Liver (tissue), 9 donors: Measurements from ENCODE around the gene CDK11B. TPM values are rescaled to one million over a fixed set of nuclear protein-coding genes. Genes with fewer than 3 reads are reported as not detected.

Source experiments
- DNase-seq: peaks from one replicate; pipeline ENCODE4 v3.0.0-alpha.2; 2017; ENCODE audit warnings: low spot score
- H3K27ac ChIP-seq, 2 donors: one replicate each; pipeline ENCODE4 v1.7.0; 2013; ENCODE audit warnings: inconsistent platforms in 2 of 2, low read length in 2 of 2, control low read depth in 1 of 2, low read depth in 1 of 2, mild to moderate bottlenecking in 1 of 2
- H3K27me3 ChIP-seq, 4 donors: one replicate each; pipeline versions ENCODE4 v1.6.1 to v1.7.0; 2013; ENCODE audit warnings: low read length in 3 of 4, inconsistent platforms in 1 of 4, mild to moderate bottlenecking in 1 of 4, moderate library complexity in 1 of 4; ENCODE audit not compliant: control insufficient read depth in 4 of 4, insufficient read depth in 4 of 4
- H3K36me3 ChIP-seq, 4 donors: one replicate each; pipeline versions ENCODE4 v1.6.1 to v1.7.0; 2013; ENCODE audit warnings: low read length in 3 of 4, mild to moderate bottlenecking in 3 of 4, low read depth in 1 of 4, moderate library complexity in 1 of 4; ENCODE audit not compliant: control insufficient read depth in 4 of 4, insufficient read depth in 3 of 4
- H3K4me1 ChIP-seq, 4 donors: one replicate each; pipeline versions ENCODE4 v1.6.1 to v1.7.0; 2013; ENCODE audit warnings: low read length in 3 of 4, mild to moderate bottlenecking in 3 of 4, moderate library complexity in 1 of 4; ENCODE audit not compliant: control insufficient read depth in 4 of 4, insufficient read depth in 4 of 4
- H3K4me3 ChIP-seq, 3 donors: one replicate each; pipeline versions ENCODE4 v1.6.1 to v1.7.0; 2013; ENCODE audit warnings: low read length in 3 of 3, control low read depth in 1 of 3, low read depth in 1 of 3, mild to moderate bottlenecking in 1 of 3
- H3K9ac ChIP-seq, 2 donors: one replicate each; pipeline ENCODE4 v1.7.0; 2013; ENCODE audit warnings: low read length in 2 of 2, mild to moderate bottlenecking in 2 of 2, moderate library complexity in 2 of 2, control low read depth in 1 of 2, low read depth in 1 of 2
- H3K9me3 ChIP-seq, 4 donors: one replicate each; pipeline versions ENCODE4 v1.6.1 to v1.7.0; 2013; ENCODE audit warnings: low read length in 3 of 4; ENCODE audit not compliant: control insufficient read depth in 4 of 4
- CTCF ChIP-seq: fragments of 150-350 bp; IDR thresholded peaks from 2 replicates; pipeline ENCODE4 v1.5.1; 2017; ENCODE audit warnings: improper control_type of control experiment, low read depth, low read length; ENCODE audit not compliant: missing input control
- EGR1 ChIP-seq, 2 donors: IDR thresholded peaks; 2 replicates each; pipeline ENCODE4 v1.6.1; 2016 to 2018; ENCODE audit warnings: antibody characterized with exemption in 2 of 2, low read depth in 2 of 2
- FOXA1 ChIP-seq: IDR thresholded peaks from 2 replicates; pipeline ENCODE4 v1.6.1; 2016; ENCODE audit warnings: antibody characterized with exemption
- FOXA2 ChIP-seq: IDR thresholded peaks from 2 replicates; pipeline ENCODE4 v1.6.1; 2016; ENCODE audit warnings: antibody characterized with exemption
- GABPA ChIP-seq, 2 donors: IDR thresholded peaks in 1 of 2; conservative IDR thresholded peaks in 1 of 2; 2 replicates each; pipeline ENCODE4 v1.6.1; 2016; ENCODE audit warnings: antibody characterized with exemption in 2 of 2, mild to moderate bottlenecking in 1 of 2, moderate library complexity in 1 of 2
- HNF4A ChIP-seq, 2 donors: conservative IDR thresholded peaks; 2 replicates each; pipeline ENCODE4 v1.6.1; 2016; ENCODE audit warnings: antibody characterized with exemption in 2 of 2, mild to moderate bottlenecking in 2 of 2
- HNF4G ChIP-seq: IDR thresholded peaks from 2 replicates; pipeline ENCODE4 v1.6.1; 2016; ENCODE audit warnings: antibody characterized with exemption
- JUND ChIP-seq, 2 donors: IDR thresholded peaks; 2 replicates each; pipeline ENCODE4 v1.6.1; 2016; ENCODE audit warnings: antibody characterized with exemption in 2 of 2
- NR2F2 ChIP-seq: IDR thresholded peaks from 2 replicates; pipeline ENCODE4 v1.6.1; 2016; ENCODE audit warnings: antibody characterized with exemption
- RAD21 ChIP-seq, 2 donors: IDR thresholded peaks; 2 replicates each; pipeline ENCODE4 v1.6.1; 2016; ENCODE audit warnings: antibody characterized with exemption in 2 of 2, mild to moderate bottlenecking in 2 of 2
- RXRA ChIP-seq, 2 donors: IDR thresholded peaks; 2 replicates each; pipeline ENCODE4 v1.6.1; 2017 to 2018; ENCODE audit warnings: antibody characterized with exemption in 2 of 2, mild to moderate bottlenecking in 1 of 2
- SP1 ChIP-seq: IDR thresholded peaks from 2 replicates; pipeline ENCODE4 v1.6.1; 2018; ENCODE audit warnings: antibody characterized with exemption, mild to moderate bottlenecking
- TAF1 ChIP-seq: conservative IDR thresholded peaks from 2 replicates; pipeline ENCODE4 v1.6.1; 2016; ENCODE audit warnings: antibody characterized with exemption, mild to moderate bottlenecking
- YY1 ChIP-seq: IDR thresholded peaks from 2 replicates; pipeline ENCODE4 v1.6.1; 2016; ENCODE audit warnings: antibody characterized with exemption, mild to moderate bottlenecking
- WGBS: extraction: QIAGEN DNeasy Blood & Tissue Kit; methylation state at CpG from one replicate; pipeline ENCODE4 v1.1.7; 2013; 5-methylcytosine and 5-hydroxymethylcytosine counted together
- polyA plus RNA-seq, 2 donors: library from polyadenylated mRNA; stranded (reverse) in 1 of 2; unstranded in 1 of 2; fragments of 200-250 nt in 1 of 2; fragments of >200 nt in 1 of 2; fragmentation: Nextera tagmentation in 1 of 2; extraction: Ambion mirVana in 1 of 2; gene quantifications; one replicate each; pipeline versions ENCODE4 v1.2.1 to v1.2.3, GENCODE V29; 2013 to 2015
- total RNA-seq, 2 donors: library from RNA; depleted of rRNA; stranded (reverse); fragments of >200 nt; gene quantifications; one replicate each; pipeline ENCODE4 v1.2.3, GENCODE V29; 2014
- TF ChIP-seq, protein P1 (sequence below): IDR thresholded peaks from 2 replicates; pipeline ENCODE4 v1.6.1; 2016; ENCODE audit warnings: antibody characterized with exemption
- TF ChIP-seq, protein P2 (sequence below): IDR thresholded peaks from 2 replicates; pipeline ENCODE4 v1.6.1; 2016; ENCODE audit warnings: antibody characterized with exemption
- TF ChIP-seq, protein P3 (sequence below): IDR thresholded peaks from 2 replicates; pipeline ENCODE4 v1.6.1; 2016; ENCODE audit warnings: antibody characterized with exemption
- TF ChIP-seq, protein P4 (sequence below): IDR thresholded peaks from 2 replicates; pipeline ENCODE4 v1.6.1; 2016; ENCODE audit warnings: antibody characterized with exemption, mild to moderate bottlenecking
- donor health status: healthy.
- donor health status: healthy.
- donor health status: healthy.
- donor health status: healthy.
- donor health status: healthy.

The CDK11B gene
- total and polyA plus RNA-seq, 4 donors = 5.1 to 12.2 (median 7.4) TPM

DNA sequence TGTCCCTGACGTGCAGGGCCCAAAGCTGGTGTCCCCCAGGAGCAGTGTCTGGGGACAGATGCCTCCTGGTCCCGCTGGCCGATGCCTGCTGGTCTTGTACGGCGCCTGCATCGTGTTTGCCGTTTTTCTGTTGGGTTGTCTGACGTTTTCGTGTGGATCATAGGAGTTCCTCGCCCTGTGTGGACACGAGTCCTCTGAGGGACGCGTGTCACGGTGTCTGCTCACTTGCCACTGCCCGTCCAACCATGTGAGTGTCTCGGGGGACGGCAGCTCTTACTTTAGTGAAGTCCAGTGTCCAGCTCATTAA, 36.1 kb downstream of the CDK11B start:
- Histone ChIP-seq H3K27ac (no peak overlapping the region), H3K9ac (no peak overlapping the region), H3K4me1 (peaks cover 2 to 19% (median 13%) of the 10 kb centered on the region in 4 donors), H3K4me3 (no peak overlapping the region), H3K36me3 (peaks cover 0 to 14% (median 3%) of the 10 kb centered on the region in 4 donors), H3K27me3 (no peaks in the 10 kb centered on the region), H3K9me3 (no peaks in the 10 kb centered on the region)
- 96% methylated on average over 17 of the region's 17 CpGs for WGBS
- no peak for TF ChIP-seq HNF4G
- TF ChIP-seq NR2F2 = no peak
- TF ChIP-seq YY1 = no peak
- no peak for TF ChIP-seq JUND (IDR thresholded peaks at IDR 0.05)
- no peak for TF ChIP-seq CTCF
- TF ChIP-seq FOXA2 = no peak
- no peak for TF ChIP-seq RAD21 (IDR thresholded peaks at IDR 0.05)
- TF ChIP-seq, protein P1, sequence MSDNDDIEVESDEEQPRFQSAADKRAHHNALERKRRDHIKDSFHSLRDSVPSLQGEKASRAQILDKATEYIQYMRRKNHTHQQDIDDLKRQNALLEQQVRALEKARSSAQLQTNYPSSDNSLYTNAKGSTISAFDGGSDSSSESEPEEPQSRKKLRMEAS = no peak
- TF ChIP-seq HNF4A (conservative IDR thresholded peaks at IDR 0.05) = no peak
- TF ChIP-seq EGR1 (IDR thresholded peaks at IDR 0.05; ENCODE audit: low read depth in 2 of 2) = no peak
- TF ChIP-seq, protein P2, sequence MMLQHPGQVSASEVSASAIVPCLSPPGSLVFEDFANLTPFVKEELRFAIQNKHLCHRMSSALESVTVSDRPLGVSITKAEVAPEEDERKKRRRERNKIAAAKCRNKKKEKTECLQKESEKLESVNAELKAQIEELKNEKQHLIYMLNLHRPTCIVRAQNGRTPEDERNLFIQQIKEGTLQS = no peak
- TF ChIP-seq RXRA (IDR thresholded peaks at IDR 0.05) = no peak
- TF ChIP-seq, protein P3, sequence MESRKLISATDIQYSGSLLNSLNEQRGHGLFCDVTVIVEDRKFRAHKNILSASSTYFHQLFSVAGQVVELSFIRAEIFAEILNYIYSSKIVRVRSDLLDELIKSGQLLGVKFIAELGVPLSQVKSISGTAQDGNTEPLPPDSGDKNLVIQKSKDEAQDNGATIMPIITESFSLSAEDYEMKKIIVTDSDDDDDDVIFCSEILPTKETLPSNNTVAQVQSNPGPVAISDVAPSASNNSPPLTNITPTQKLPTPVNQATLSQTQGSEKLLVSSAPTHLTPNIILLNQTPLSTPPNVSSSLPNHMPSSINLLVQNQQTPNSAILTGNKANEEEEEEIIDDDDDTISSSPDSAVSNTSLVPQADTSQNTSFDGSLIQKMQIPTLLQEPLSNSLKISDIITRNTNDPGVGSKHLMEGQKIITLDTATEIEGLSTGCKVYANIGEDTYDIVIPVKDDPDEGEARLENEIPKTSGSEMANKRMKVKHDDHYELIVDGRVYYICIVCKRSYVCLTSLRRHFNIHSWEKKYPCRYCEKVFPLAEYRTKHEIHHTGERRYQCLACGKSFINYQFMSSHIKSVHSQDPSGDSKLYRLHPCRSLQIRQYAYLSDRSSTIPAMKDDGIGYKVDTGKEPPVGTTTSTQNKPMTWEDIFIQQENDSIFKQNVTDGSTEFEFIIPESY = no peak
- no peak for TF ChIP-seq FOXA1
- no peak for TF ChIP-seq GABPA (IDR thresholded peaks at IDR 0.05 in 1 of 2, conservative IDR thresholded peaks at IDR 0.05 in 1 of 2)
- TF ChIP-seq SP1 = no peak
- no peak for TF ChIP-seq TAF1
- TF ChIP-seq, protein P4, sequence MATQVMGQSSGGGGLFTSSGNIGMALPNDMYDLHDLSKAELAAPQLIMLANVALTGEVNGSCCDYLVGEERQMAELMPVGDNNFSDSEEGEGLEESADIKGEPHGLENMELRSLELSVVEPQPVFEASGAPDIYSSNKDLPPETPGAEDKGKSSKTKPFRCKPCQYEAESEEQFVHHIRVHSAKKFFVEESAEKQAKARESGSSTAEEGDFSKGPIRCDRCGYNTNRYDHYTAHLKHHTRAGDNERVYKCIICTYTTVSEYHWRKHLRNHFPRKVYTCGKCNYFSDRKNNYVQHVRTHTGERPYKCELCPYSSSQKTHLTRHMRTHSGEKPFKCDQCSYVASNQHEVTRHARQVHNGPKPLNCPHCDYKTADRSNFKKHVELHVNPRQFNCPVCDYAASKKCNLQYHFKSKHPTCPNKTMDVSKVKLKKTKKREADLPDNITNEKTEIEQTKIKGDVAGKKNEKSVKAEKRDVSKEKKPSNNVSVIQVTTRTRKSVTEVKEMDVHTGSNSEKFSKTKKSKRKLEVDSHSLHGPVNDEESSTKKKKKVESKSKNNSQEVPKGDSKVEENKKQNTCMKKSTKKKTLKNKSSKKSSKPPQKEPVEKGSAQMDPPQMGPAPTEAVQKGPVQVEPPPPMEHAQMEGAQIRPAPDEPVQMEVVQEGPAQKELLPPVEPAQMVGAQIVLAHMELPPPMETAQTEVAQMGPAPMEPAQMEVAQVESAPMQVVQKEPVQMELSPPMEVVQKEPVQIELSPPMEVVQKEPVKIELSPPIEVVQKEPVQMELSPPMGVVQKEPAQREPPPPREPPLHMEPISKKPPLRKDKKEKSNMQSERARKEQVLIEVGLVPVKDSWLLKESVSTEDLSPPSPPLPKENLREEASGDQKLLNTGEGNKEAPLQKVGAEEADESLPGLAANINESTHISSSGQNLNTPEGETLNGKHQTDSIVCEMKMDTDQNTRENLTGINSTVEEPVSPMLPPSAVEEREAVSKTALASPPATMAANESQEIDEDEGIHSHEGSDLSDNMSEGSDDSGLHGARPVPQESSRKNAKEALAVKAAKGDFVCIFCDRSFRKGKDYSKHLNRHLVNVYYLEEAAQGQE = no peak
- no peak for DNase-seq
